GM19397 (cell line): ENCODE measurements around the gene EFCAB9.
A peak's percentile ranks its signal among the peaks of the same experiment; 100 is the strongest.
"Not testable (repeated sequence)": the region's sequence is repeated elsewhere in the genome, so short reads cannot be mapped to it uniquely, and the experiment has no call there.

Experiments
- ATAC-seq: cut with Tn5 transposase; IDR thresholded peaks from one replicate; pipeline ENCODE4 v1.9.1; 2021; ENCODE audit warnings: mild to moderate bottlenecking, moderate library complexity; ENCODE audit not compliant: unreplicated experiment

EFCAB9 gene

DNA sequence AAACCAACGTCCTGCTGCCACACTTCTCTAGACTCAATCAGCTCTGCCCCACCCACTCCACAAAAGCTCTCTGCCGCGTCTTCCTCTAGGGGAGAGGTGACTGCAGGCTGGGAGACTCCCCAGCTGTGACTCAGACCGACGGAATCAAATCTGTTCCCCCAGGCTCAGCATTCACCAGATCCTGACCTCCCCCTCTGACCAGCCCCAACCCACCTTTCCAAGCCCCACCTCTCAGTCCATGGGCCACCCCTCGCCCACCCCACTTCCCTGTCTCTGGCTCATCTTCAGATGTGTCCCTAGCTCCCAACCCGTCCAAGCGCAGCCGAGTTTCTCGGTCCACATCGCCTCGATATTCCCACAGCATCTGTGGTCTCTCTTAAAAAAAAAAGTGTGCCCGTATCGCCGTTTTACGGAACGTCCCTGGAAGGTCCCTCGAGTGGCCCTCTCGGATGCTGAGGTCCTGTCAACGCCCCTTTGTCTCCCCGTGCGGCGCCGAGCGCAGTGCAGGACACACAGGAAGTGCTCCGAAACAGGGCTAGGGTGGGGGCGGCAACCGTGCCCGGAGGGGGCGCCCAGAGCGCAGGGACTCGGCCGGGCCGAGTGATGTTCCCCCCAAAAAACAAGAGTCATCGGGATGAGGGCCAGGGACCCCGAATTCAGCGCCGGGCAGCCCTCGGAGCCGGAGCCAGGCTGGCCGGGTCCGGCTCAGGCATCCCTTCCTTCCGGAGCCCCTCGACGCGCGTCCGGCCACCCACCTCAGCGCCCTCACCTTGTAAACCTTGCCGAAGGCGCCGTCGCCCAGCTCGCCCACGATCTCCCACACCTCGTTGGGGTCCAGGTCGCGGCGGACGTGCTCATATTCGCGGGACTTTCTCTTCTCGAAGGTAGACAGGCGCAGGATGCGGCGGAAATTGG lies 6.6 kb upstream of the EFCAB9 start:
- peak; percentile 18 for ATAC-seq

GRCh38 chr5:172188033-172188892 lies 5.7 kb upstream of the EFCAB9 start, which contains the start of gene STK10:
Gene STK10 (minus strand): TSS chr5:172188224. CDS start chr5:172188042, 182 bp downstream.
- ATAC-seq = peak; percentile 73

GRCh38 chr5:172188893-172189692 lies 4.9 kb upstream of the EFCAB9 start:
- no peak for ATAC-seq

DNA sequence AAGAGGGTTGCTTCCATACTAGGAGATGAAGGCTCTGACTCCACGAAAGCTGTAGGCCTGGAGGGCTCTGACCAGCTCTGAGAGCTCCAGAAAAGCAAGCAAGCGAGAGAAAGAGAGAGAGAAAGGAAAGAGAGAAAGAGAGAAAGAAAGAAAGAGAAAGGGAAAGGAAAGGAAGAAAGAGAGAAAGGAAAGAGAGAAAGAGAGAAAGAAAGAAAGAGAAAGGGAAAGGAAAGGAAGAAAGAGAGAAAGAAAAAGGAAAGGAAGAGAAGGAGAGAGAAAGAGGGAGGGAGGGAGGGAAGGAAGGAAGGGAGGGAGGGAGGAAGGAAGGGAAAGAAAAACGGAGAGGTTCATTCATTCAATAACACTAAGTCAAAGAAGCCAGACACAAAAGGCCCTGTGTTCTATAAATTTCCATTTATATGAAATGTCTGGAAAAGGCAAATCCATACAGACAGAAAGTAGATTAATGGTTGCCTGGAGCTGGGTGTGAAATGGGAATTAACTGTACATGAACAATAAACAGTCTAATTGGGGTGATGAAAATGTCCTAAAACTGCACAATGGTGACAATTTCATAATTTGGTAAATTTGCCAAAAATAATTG lies 4.2 kb upstream of the EFCAB9 start:
- no peak for ATAC-seq

DNA sequence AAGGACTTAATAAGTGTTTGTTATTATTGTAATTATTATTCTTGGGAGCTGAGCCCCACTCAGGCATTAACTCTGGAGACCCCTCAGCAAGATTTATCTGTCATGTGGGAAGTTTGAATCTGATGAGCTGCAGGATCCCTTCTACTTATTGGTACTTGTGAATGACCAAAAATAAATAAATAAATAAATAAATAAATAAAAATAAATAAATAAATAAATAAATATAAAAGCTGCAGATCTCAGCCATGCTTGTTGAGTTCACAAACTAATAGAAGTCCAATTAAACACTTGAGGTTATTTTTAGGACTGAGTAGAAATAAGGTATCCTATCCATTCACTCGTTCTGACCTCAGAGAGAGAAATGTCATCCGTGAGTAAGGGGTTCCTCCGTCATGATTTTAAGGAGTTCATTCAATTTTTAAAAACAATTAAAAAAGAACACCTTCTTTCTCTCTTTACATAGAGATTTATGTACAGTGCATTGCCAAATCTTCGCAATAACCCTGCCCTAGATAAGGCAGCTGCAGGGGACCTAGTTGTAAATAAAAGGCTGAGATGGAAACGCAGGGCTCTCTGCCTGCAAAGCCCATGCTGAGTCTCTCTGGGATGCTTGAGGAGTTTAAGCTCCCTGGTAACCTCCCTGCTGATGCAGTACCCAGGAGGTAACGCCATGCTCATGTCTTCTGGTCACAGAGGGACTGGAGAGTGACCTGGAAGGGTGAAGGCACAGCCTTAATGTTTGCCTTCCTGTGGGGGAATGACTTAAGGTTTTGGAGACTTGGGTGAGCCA lies 1.2 kb downstream of the EFCAB9 start:
- ATAC-seq = no peak

DNA sequence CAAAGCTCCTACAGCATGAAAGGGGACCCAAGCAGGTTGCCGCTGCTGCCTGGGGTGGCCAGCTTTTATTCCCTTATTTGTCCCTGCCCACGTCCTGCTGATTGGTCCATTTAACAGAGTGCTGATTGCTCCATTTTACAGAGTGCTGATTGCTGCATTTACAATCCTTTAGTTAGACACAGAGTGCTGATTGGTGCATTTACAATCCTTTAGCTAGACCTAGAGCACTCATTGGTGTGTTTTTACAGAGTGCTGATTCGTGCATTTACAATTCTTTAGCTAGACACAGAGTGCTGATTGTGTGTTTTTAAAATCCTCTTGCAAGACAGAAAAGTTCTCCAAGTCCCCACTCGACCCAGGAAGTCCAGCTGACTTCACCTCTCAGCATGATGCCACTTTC lies 3.8 kb downstream of the EFCAB9 start:
- ATAC-seq = not testable (repeated sequence)

- no peak for ATAC-seq
Measured at GRCh38 chr5:172199446-172199845, 5.5 kb downstream of the EFCAB9 start.

DNA sequence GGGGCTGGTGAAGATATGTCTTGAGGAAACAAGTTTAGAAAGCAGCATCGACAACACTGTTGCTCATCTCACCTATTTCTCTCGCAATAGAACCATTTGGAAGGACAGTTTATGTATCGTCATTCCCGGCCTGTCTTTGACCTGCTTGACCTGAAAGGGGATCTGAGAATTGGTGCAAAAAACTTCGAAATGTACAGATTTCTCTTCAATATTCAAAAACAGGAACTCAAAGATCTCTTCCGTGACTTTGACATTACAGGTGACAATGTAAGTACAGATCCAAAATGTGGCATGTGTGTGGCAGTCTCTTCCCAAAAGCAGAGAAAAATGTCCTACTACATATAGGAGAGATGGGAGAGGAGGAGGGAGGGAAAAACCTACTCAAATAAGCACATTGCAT lies 6.5 kb downstream of the EFCAB9 start:
- no peak for ATAC-seq

GRCh38 chr5:172205984-172206383 lies 12.0 kb downstream of the EFCAB9 start:
- ATAC-seq = not testable (repeated sequence)

DNA sequence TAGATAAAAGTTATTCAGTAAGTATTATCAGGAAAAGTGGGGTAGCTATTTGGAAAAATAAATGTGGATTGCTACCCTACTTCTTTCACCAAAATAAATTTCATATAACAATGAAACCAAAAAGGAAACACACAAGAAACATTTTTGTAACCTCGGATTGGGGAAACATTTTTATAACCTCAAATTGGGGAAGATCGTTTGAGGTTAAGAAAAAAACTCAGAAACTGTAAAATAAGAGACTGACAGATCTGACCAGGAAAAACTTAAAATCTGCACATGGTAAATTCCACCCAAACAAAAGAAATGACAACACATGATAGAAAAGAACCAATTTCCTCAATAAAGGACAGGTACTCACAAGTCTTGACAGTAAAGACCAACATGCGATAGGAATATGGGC lies 13.5 kb downstream of the EFCAB9 start:
- no peak for ATAC-seq

DNA sequence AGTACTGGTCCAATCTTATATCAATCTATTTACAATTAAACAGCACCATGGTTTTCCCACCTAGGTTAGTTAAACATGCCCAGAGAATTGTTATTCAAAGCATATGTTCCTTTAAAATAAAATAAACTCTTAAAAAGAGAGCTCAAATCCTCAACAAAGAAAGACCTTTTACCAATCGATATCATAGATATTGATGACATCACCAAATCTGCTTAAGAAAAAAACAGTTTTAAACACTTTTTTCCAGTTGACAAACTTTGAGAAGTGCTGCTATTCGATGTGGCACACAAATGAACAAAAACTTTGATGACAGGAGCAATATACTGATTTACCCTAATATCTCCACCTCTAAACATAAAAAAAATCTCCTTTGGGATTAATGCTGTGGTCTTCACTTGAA lies 15.7 kb downstream of the EFCAB9 start:
- ATAC-seq = no peak

- no peak for ATAC-seq
Measured at GRCh38 chr5:172211676-172212075, 17.7 kb downstream of the EFCAB9 start.

- no peak for ATAC-seq
Measured at GRCh38 chr5:172213126-172213525, 19.2 kb downstream of the EFCAB9 start.

DNA sequence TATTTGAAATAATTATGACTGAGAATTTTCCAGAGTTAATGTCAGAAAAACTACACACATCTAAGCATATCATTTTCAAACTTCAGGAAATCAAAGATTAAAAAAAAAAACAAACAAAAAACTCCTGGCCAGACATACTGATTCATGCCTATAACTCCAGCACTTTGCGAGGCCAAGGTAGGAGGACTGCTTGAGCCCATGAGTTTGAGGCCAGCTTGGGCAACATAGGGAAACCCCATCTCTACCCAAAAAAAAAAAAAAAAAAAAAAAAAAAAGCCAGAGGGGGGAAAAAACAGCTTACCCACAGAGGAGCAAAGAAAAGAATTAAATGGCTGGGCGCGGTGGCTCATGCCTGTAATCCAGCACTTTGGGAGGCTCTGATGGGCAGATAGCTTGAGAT lies 22.4 kb downstream of the EFCAB9 start:
- ATAC-seq = no peak

- no peak for ATAC-seq
Measured at GRCh38 chr5:172219296-172219695, 25.3 kb downstream of the EFCAB9 start.

DNA sequence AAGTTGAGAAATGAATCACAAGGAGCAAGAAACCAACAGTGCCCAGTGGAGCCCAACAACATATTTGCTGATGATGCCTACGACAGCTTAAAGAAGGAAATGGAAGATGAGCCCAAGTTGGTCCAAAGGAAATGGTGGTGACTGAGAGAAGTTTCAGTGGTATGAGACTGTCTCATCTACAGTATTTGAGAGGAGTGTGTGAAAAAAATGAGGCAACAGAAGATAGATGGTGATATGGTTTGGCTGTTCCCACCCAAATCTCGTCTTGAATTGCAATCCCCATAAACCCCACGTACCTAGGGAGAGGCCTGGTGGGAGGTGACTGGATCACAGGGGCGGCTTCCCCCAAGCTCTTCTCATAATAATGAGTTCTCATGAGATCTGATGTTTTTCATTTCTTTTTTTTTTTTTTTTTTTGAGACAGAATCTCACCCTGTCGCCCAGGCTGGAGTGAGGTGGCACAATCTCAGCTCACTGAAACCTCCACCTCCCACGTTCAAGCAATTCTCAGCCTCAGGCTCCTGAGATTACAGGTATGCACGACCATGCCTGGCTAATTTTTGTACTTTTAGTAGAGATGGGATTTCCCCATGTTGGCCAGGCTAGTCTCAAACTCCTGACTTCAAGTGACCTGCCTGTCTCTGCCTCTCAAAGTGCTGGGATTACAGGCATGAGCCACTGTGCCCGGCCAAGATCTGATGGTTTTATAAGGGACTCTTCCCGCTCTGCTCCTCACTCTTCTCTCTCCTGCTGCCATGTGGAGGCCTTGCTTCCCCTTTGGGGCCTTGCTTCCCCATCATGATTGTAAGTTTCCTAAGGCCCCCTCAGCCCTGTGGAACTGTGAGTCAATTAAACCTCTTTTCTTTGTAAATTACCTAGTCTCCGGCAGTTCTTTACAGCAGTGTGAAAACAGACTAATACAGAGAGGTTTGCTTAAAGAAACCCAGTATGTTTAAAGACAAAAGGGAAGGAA lies 30.2 kb downstream of the EFCAB9 start:
- peak; percentile 74 for ATAC-seq

- ATAC-seq = no peak
Measured at GRCh38 chr5:172224996-172225395, 31.0 kb downstream of the EFCAB9 start.

DNA sequence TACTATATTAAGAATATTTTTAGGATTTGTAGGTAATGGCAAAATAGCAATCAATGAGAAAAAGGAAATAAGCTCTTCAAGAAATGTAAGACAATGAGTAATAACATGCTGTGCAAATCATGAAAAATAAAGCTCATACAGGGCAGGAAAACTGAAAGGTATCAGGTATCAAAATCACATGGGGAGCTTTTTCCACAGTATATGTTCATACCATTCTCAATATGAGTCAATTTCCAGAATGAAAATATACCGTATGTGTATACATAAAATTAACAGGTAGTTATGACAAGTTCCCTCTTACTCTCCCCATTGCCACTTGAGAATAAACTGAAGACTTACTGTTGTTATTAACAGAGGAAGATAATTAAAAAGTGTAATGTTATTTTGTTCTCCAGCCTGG lies 35.9 kb downstream of the EFCAB9 start:
- ATAC-seq = no peak

DNA sequence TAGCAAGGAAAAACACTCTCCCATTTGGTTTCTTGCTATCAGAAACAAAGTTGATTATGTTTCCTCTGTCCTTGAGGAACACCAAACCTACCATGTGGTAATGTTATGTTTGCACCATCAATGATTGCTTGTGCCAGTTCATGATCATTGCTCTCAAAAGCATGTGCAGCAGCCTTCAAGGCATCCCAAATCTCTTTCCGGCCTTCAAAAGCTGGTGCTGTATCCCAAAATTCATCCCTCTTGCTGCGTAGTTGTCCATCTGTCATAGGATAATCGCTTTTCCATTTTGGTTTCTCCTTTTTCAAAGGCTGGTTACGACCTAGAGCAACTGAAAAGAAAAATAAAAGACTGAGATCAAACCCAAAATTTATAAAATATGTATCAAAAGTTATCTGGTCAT lies 40.1 kb downstream of the EFCAB9 start:
- no peak for ATAC-seq
